NCI-H524 (cell line): ENCODE data around the gene SEMA7A.
A peak's percentile ranks its signal among the peaks of the same experiment; 100 is the strongest.
"Not testable (repeated sequence)": the region's sequence is repeated elsewhere in the genome, so short reads cannot be mapped to it uniquely, and the experiment has no call there.

Source experiments
- DNase-seq, 2 experiments: peaks; one replicate each; lab custom pipeline; 2025; lab: John Stamatoyannopoulos, UW

SEMA7A gene

GRCh38 chr15:74373056-74373650 lies 60.6 kb downstream of the SEMA7A start:
- DNase-seq, result peak in 1 of 2 experiments; percentile 48

- no peak for DNase-seq
These were observed 63.3 kb downstream of the SEMA7A start for GRCh38 chr15:74370471-74370870.

- no peak for DNase-seq
These were observed 64.0 kb downstream of the SEMA7A start for GRCh38 chr15:74369756-74370155.

GRCh38 chr15:74369084-74369745 lies 64.5 kb downstream of the SEMA7A start:
- no peak for DNase-seq

- no peak for DNase-seq
These were observed 65.6 kb downstream of the SEMA7A start for GRCh38 chr15:74368121-74368520.

- no peak for DNase-seq
These were observed 66.4 kb downstream of the SEMA7A start, which contains the start of gene CYP11A1 for GRCh38 chr15:74367296-74367854. Gene CYP11A1 (minus strand): TSS chr15:74367646. CDS start chr15:74367585, 61 bp downstream.

GRCh38 chr15:74365598-74366445 lies 67.9 kb downstream of the SEMA7A start:
- DNase-seq, result peak in 1 of 2 experiments; percentile 43

- no peak for DNase-seq
These were observed 68.7 kb downstream of the SEMA7A start for GRCh38 chr15:74364936-74365597.

- no peak for DNase-seq
These were observed 71.3 kb downstream of the SEMA7A start for GRCh38 chr15:74362482-74362881.

- DNase-seq, result not testable (repeated sequence)
These were observed 72.9 kb downstream of the SEMA7A start for GRCh38 chr15:74360855-74361254.

- DNase-seq, result not testable (repeated sequence)
These were observed 74.4 kb downstream of the SEMA7A start for GRCh38 chr15:74359376-74359775.
